PC-9 (cell line): ENCODE measurements around the gene ZBTB1.

ENCODE experiments used
- EZH2 ChIP-seq: fragments of 200-600 bp; sonication (generic); IDR thresholded peaks from 2 replicates; pipeline ENCODE4 v1.8.0; 2017; ENCODE audit warnings: antibody characterized with exemption, low read depth
- TF ChIP-seq, protein P1 (sequence below): fragments of 200-600 bp; sonication (generic); conservative IDR thresholded peaks from 2 replicates; pipeline ENCODE4 v1.6.1; 2017; ENCODE audit warnings: mixed run types, antibody characterized with exemption, mild to moderate bottlenecking, moderate library complexity

DNA sequence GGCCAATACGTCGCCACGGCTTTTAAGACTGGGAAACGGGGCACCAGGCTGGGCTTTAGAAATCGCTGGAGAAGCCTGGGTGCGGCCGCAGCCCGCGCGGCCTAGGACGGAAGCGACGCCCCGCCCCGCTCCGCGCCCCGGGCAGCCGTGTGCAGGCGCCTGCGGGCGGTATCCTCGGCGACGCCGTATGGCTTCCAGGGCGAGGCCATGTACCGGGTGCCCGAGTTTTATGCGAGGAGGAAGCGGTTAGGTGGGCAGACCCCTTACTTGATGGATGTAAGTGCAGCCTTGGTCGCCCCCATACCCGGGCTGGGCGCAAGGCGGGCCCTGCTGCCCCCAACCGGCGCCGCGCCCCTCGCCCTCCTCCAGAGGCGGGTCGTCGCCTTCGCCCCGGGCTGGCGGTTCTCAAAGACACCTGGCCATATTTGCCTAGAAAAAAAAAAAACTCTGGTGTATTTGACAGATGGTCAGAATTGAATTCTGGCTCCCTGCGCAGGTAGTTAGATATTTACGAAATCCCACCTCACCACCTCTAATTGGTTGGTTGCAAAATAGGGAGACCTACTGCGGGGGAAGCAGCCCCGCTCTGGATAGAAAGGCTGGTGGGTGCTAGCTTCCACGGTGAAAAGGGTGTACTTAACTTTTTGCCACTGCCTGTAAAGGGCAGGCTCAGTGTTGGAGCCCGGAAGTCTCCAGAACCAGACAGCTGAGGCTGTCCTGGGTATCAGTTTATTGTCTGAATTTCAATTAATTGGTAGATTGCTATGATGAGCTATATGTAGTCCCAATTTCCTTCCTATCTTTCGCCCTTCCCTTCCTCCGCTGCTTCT is 45.4 kb downstream of the ZBTB1 start, which contains the start of gene PPP1R36:
- TF ChIP-seq, protein P1, sequence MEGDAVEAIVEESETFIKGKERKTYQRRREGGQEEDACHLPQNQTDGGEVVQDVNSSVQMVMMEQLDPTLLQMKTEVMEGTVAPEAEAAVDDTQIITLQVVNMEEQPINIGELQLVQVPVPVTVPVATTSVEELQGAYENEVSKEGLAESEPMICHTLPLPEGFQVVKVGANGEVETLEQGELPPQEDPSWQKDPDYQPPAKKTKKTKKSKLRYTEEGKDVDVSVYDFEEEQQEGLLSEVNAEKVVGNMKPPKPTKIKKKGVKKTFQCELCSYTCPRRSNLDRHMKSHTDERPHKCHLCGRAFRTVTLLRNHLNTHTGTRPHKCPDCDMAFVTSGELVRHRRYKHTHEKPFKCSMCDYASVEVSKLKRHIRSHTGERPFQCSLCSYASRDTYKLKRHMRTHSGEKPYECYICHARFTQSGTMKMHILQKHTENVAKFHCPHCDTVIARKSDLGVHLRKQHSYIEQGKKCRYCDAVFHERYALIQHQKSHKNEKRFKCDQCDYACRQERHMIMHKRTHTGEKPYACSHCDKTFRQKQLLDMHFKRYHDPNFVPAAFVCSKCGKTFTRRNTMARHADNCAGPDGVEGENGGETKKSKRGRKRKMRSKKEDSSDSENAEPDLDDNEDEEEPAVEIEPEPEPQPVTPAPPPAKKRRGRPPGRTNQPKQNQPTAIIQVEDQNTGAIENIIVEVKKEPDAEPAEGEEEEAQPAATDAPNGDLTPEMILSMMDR: no peak
- TF ChIP-seq EZH2: no peak
